ENCODE measurements around the gene HSDL1. TPM values are rescaled to one million over a fixed set of nuclear protein-coding genes. Genes with fewer than 3 reads are reported as not detected.
A peak's percentile ranks its signal among the peaks of the same experiment; 100 is the strongest.

Gene HSDL1
- total RNA-seq (2014; rRNA removed; shearing (Covaris generic)) = 13.4 and 17.1 TPM in 2 replicates

DNA sequence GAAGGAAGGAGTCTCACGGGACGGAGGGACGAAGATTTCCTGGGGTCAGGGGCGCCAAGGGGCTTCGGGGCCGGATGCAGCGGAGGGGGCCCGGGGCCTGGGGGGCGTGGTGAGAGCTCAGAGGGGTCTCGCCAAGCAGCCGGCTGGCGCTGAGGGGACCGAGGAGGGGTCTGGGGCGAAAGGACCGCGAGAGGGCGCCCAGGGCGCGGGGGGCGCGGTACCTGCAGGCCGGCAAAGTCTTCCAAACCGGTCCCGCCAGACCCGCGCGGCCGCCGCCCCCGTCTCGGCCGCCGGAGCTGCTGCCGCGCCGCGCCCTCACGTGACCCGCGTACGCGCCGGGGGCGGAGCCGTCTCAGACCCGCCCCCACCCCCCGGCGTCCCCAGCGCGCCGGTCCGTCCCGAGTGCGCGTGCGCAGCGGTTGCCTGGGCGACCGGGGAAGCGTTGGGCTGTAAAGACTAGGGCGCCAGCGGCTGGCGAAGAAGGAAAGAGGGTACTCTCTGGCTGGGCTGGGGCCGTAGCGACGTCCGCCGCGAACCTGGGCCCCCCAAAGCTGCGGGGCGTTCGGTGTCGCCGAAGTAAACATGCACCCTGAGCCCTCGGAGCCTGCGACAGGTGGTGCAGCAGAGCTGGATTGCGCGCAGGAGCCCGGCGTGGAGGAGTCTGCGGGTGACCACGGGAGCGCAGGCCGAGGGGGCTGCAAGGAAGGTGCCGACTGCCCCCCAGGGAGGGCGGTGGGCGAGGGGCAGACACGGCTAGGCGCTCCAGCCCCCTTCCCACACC is at the start of gene HSDL1, which contains the start of gene DNAAF1:
TSS of gene HSDL1 (minus strand) at position 319 of the 781 bp plus-strand sequence. CDS start 13,856 bp downstream, outside the sequence.
TSS of gene DNAAF1 (plus strand) at position 450 of the 781 bp plus-strand sequence. CDS start at position 583, 133 bp downstream.
- DNase-seq (ENCODE audit: low read depth) = peak; percentile 91

DNA sequence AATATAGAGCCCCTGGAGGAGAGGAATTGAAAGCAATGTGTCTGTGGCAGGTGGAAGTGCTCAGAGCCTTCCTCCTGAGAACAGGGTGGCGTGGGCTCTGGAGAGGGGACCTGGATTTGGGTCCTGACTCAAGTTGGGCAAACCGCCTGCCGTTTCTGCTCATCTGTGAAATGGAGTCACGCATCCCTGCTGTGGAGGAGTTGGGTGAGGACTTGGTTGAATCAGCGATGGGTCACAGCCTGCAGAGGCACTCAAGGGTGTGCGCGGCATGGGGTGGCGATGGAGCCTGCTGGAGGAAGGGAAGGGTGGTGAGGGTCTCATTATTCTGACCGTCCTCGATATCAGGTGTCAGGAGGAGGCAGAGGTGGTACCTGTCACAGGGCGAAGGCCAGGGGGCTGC is 49.0 kb upstream of the HSDL1 start:
- DNase-seq (ENCODE audit: low read depth) = no peak

DNA sequence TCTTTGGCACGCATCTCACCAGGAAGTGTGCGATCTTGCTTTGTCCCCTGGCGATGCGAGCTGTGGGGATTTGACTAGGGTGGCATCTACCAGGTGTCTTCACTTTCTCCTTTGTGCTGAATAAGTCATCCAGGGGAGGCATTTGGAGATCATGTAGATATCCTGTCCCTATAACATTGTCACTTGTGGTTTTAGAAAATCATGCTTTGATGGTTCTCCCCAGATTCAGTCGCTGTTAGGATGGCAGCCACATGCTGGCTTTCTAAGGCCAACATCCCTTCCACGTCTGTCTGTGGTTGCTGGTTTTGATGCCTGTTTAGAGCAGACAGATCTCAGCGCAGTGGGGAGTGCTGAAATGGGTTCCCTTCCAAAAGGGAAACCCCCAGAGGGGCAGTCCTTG is 48.5 kb upstream of the HSDL1 start:
- no peak for DNase-seq (ENCODE audit: low read depth)

DNA sequence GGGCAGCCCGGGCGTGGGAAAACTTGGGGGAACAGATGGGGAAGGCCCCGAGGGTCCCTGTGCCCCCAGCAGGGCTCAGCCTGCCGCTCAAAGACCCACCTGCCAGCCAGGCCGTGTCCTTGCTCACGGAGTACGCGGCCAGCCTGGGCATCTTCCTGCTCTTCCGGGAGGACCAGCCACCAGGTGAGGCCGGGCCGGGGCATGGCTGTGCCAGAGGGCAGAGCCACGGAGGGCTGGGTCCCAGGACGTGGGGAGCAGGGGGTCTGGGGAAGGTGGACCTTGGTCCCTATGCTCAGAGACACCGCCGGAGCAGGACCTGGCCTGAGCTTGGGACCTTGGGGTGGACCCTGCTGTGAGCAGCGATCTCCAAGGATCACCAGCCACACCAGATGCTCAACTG is 46.5 kb upstream of the HSDL1 start:
- DNase-seq (ENCODE audit: low read depth) = no peak

DNA sequence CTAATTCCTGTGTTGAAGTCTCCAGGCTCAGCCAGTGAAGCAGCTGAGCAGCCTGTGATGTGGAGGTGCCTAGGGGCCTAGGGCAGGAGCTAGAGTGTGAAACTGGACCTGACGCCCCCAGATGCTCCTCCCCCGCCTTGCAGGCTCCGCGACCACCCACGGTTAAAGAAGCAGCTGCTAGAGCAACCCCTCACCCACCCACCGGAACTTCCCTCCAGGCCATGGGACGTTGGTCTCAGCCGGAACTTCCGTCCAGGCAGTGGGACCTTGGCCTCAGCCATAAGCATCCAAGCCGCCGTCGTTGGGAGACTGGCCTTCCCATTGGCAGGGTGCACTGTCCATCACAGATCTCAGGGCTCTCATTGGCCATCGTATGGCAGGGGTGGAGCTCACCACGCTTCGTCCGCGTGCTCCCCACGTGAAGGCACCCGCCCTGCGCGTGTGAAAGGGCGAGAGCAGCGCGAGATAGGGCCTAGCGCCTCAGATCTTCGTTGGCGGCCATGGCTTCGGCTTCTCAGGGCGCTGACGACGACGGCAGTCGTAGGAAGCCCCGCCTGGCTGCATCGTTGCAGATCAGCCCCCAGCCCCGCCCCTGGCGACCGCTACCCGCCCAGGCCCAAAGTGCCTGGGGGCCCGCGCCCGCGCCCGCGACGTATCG is 45.9 kb upstream of the HSDL1 start, which contains the start of gene ADAD2:
TSS of gene ADAD2 (plus strand) at position 427 of the 658 bp plus-strand sequence. CDS start at position 501, 74 bp downstream.
- DNase-seq (ENCODE audit: low read depth) = no peak

DNA sequence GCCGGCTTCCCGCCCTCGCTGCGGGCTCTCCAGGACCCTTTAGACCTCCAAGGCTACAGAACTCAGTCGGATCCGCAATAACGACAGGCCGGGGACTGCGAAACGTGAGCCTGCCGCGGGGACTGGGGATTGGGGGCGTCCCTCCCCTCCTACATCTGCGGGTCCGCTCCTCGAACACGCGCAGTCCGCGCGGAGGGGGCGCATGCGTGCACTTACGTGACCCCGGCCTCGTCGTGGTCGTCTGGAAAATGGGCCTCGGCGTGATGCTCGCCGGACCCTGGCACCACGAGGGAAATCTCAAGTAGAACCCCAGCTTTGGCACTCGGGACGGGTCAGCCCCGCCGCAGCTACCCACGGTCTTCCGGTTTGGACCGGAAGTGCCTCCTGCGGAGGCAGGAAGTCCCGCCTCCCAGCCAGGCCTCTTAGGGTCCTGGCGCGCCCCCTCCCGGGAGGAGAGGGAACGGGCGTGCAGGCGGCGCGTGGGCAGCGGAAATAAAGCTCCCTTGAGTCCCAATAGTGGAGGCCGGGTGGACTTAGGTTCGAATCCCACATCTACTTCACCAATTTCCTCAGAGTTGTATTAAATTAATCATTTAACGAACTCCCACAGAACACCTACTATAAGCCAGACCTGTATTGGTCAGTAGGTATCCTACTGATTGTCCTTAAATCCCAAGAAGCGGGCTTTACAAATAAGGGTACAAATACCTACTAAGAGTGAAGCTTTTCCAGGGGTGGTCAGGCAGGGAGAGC is 41.9 kb upstream of the HSDL1 start, which contains the start of gene TAF1C:
TSS of gene TAF1C (minus strand) at position 373 of the 753 bp plus-strand sequence. CDS start 2,069 bp downstream, outside the sequence.
- peak; percentile 92 for DNase-seq (ENCODE audit: low read depth)

DNA sequence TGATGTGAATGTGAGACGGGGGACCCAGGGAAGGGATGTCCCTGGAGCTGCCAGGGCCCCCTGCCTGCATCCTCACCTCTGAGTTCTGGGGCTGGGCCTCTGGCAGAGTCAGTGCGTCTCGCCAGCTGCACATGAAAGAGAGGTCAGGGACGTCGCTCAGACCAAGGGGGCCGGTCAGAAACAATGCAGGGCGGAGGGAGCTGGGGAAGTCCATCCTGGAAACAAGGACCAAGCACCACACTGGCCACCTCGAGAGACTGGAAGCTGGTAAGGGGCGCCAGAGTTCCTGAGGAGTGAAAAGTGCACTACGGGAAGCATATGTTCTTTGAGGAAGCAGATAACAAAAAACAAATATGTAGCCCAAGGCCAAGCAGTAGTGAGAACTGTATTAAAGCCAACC is 39.8 kb upstream of the HSDL1 start:
- no peak for DNase-seq (ENCODE audit: low read depth)

DNA sequence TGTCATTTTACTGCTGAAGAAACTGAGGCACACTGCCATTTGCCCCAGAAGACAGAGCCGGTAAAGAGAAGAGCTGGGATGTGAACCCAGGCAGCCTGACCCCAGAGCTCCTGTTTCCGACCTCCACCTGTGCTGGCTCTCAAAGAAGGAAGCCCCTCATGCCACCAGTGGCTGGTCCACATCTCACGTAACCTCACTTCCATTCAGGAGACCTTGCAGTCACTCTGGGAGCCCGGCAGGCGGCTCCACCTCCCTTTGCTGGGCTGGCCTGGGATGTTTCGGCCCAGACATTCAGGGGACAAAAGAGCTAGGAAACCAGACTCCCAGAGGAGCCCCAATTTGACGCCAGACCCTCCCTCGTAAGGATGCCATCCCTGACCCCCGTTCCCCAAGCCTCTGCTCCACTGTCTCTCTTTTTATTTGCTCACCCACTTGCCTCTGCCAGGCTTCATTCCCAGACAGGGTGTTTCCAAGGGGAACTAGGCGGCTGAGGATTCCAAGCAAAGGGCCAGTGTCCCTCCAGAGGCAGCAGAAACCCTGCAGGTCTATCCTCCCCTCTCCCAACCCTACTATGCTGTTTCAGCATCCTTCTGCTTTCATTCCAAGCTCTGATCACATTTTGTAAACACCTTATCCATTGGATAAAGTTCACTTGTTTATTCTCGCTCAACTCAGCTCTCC is 39.1 kb upstream of the HSDL1 start:
- DNase-seq (ENCODE audit: low read depth) = peak; percentile 29

DNA sequence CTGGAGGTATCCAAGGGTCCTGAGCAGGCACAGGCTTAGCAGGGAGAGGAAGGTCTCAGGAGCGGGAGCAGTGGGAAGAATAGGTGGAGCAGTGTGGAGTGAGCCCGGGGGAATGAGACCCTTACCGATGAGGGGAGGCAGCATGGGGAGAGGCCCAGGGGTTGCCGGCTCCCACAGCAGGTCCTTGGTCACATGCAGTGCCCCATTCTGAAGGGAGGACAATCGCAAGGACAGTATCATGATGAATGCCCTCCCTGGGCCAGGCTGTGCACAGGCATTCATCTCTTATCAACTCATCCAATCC is 38.5 kb upstream of the HSDL1 start:
- DNase-seq (ENCODE audit: low read depth) = no peak

DNA sequence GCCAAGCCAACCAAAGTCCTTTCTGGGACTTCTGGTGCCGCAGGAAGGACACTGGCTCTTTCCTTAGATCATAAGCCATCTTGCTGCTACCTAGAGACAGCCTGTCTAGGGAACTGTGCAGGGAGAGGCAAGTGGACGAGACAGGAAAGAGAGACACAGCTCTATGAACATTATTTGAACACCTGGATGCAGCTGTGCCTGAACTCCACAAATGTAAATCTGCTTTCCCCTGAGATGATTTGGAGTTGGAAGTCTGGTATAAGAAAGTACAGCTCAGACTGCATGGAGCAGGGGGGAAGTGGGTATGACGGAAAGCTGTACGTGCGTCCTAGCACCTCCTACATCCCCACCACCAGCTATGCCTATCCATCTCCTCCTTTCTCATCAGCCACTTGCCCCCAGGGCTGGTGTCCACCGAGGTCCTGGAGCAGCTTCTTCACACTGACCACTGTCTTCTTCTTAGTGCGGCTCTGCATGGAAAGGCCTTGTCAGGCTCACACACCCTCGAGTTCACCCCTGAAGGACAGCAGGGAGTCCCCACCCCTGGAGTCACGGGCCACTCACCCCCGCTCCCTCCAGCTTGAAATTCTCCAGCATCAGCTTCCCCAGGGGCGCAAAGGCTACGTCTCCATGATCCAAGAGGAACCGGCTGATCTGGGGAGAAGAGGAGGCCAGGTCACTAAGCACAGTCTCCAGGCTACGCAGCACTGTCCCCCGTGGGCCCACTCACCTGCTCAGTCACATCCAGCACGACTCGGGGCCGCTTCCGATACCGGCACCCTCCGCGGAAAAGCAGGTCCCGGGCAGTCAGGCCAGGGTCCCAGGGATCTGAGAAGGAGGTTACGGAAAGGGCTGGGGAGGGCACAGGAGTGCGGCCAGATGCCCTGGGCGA is 37.9 kb upstream of the HSDL1 start:
- DNase-seq (ENCODE audit: low read depth) = no peak

DNA sequence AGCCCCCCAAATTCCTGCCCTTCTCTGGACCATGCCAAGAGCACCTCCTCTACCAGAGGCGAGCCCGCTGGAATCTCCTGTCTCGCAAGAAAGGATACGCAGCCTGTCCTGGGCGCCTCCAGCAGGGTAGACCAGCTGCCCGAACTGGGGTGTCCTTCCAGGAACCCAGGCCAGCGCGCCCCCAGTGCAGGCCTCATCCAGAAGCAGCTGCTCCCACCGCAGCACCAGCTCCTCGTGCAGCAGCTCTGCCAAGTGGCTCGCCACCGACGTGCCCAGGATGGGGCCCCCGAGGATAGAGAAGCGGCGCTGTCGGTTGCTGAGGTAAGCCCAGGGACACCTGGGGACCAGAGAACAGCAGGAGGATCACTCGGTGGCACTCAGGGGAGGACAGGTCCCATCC is 37.1 kb upstream of the HSDL1 start:
- DNase-seq (ENCODE audit: low read depth) = no peak

DNA sequence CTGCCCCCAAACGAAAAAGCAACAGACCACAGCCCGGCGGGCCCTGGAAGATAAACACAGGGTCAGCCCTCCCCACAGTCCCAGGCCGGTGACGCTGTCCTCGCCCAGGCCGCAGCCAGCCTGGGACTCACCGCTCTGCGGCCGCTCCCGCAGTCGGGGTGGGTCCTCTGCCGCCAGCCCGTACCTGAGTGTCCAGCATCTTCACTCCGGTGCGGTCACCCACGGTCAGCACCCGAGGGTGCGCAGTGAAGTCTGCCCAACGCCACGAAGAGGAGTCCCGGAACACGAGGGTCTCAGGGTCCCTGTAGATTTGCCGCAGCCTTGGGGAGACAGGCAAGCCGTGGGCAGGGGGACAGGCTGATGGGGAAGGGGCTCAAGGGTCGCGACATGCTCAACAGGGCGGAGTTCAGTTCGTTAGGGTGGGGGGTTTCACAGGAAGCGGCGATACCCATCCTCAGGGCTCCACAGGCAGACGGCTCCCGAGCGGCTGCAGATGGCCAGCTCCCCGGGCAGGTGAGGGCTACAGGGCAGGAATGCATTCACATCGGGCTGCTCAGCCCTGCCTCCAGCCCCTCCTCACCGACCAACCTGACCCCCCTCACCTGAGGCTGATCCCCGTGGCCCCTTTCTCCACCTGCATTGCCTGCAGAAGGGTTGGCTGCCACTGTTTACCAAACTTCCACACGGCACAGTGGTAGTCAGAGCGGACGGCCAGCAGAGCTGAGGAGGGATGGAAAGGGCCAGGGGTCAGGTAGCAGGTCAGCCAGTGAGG is 36.4 kb upstream of the HSDL1 start:
- no peak for DNase-seq (ENCODE audit: low read depth)

DNA sequence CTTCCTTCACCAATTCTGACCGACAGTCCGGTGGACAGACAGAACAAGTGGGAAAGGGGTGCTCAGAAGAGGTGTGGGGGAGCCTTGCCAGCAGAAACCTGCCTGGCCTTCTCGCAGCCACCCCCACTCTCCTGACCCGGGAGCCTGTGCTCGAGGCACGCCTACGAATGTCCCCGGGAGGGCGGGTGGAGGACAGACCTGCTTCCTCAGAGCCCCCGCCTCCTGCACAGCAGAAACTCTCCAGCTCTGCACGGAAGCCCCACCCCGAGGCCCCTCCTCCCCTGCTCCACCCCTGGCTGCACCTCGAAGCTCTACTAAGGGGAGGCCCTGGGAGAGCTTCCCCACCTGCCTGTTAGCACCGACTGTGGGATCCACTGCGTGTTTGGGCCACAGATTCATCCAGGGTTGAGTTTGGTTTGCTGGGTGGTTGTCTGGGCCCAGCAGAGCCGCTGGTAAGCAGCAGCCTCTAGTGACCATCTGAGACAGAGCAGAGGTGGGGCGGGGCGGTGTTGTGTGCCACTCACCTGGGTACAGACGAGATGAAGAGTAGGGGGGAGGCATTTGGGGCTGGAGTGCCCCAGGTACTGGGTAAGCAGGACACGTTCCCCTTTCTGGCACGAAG is 35.7 kb upstream of the HSDL1 start:
- no peak for DNase-seq (ENCODE audit: low read depth)

DNA sequence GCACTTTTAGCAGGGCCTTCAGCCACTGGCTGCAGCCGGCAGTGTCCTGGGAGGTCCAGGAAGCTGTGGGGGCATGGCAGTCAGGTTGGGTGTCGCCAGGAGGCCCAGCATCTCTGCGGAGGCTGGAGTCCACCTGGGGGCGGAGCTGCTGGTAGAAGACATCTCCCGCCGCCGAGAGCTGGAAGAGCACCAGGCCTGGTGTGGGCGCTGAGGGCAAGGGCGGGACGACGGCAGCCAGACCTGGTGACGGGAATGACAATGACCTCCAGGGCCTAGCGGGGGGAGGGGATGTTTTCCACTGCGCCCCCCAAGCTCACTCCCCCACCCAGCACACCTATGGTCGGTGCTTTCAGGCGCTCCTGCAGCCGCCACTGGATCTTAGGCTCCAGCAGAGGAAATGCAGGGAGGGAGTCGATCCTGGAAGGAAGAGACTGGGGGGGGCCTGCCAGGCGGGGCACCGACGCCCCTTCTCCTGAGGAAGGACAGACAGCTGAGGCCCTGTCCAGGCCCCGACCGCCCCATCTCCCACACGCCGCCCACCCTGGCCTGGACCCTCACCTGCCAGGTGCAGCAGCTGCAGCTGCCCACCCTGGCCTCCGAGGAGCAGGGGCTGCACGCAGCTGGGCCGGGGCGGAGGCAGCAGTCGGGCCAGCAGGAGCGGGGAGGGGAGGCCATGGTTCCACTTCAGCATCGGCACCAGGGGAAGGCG is 34.8 kb upstream of the HSDL1 start:
- no peak for DNase-seq (ENCODE audit: low read depth)

DNA sequence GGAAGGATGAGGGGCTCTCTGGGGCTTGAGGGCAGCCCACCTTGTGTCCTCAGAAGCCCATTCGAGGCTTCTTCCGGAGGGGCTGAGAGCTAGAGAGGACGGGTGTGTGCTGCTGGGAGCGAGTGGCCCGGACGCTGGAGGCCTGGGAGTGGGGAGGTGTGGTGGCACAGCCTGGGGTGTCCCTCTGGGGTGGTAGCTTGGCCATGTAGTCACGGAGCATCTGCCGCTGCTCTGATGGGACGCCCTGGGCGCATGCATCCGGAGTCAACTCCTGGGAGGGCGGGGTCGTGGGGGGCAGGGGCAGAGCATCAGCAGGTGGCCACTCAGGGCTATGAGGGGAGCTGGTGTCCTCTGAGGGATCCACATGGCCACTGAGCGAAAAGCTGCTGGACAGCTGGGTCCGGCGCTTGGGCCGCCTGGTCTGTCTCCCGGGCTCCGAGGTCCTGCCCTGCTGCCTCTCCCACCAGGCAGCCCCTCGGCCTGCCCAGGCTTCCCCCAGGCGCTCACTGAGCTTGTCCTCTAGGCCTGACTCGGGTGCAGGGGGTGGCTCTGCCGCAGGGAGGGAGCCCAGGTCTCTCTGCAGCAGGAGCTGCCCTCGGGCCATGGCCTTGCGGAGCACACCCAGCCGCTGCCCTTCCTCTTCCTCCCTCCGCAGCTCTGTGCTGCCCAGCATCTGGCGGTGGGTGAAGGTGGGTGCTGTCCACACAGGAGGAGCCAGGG is 34.1 kb upstream of the HSDL1 start:
- DNase-seq (ENCODE audit: low read depth) = no peak

DNA sequence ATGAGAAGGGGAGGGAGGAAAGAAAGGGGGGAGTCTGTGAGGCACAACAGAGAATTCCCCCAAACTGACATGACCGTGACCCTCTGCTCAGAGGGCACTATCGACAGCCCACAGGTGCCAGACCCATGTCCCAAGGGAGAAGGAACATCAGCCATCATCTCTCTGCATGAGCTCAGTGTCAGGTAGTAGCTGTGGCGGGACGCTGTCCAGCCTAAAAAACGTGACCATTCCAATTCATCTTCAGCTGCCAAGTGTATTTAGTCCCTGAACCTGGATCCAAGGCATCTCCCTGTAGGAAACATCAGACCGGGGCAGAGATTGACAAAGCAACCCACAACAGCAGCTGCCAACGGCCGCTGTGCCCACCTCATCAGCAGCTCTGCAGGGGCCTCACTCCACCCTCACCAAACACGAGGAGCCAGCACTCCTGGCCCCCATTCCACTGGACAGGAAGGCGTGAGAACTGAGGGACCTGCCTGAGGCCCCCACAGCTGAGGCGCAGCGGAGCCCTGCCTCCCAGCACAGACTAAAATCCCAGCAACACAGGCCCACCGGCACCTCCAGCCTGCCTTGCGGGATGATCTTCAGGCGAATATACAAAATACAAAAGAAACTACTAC is 33.3 kb upstream of the HSDL1 start:
- no peak for DNase-seq (ENCODE audit: low read depth)

DNA sequence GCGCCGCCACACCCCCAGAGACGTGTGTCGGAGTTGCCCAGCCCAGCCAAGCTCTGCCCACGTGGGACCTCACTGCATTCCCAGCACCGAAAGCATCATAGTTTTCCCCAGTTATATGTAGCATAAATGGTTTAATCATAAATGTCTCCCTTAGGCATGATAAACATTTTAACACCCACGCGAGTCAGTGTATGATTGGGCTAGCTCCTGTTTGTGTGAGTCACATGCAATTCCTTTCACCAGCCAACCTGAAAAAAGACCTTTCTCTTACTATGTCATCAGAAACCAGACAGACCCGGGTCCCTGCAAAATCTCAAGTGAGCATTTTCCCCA is 32.7 kb upstream of the HSDL1 start:
- no peak for DNase-seq (ENCODE audit: low read depth)
